GM23248 (cell line): ENCODE results near the gene MAP2K7.

Experiments
- EZH2 ChIP-seq: fragments of 200-600 bp; sonication (generic); IDR thresholded peaks from 2 replicates; pipeline ENCODE4 v1.6.1; 2018; ENCODE audit warnings: antibody characterized with exemption, mild to moderate bottlenecking; ENCODE audit not compliant: insufficient read depth, poor library complexity, severe bottlenecking
- EZH2phosphoT487 ChIP-seq: fragments of 200-600 bp; sonication (generic); IDR thresholded peaks from 2 replicates; pipeline ENCODE4 v1.6.1; 2018; ENCODE audit warnings: antibody characterized with exemption, moderate library complexity, mild to moderate bottlenecking, low read depth; ENCODE audit not compliant: insufficient read depth

DNA sequence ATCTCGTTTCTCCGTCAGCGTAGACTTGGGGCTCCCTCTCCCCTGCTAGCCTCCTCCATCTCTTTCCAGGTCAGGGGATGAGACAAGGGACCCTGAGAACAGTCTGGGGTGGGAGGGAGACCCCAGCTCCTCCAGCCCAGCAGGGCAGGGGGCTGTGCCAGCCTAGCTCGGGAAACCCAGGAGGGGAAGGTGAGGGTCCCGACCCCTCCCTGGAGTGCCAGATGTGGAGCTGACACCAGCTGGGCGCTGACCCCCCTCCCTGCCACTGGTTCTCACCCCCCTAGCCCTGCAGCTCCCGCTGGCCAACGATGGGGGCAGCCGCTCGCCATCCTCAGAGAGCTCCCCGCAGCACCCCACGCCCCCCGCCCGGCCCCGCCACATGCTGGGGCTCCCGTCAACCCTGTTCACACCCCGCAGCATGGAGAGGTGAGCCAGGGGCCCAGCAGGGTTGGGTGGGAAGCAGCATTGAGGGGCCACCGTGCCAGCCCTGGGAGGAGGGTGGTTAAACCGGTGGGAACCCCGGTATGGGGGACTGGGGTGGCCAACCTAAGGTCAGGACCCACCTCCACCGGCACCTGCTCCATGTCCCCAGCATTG is 5.9 kb downstream of the MAP2K7 start:
- TF ChIP-seq EZH2 (no peak), EZH2phosphoT487 (no peak)
